Upper lobe of left lung (tissue), 4 donors: ENCODE measurements around the gene VIT.

Experiments used
- EP300 ChIP-seq, 4 donors: sonication (generic); formaldehyde crosslinking; IDR thresholded peaks; one replicate each; pipeline ENCODE4 v1.5.1; 2017; ENCODE audit warnings: antibody characterized with exemption in 4 of 4, control low read depth in 2 of 4
- POLR2A ChIP-seq, 4 donors: fragments of 450-650 bp; IDR thresholded peaks; one replicate each; pipeline ENCODE4 v1.5.1; 2016 to 2017; ENCODE audit warnings: antibody characterized with exemption in 4 of 4, mild to moderate bottlenecking in 2 of 4
- POLR2AphosphoS5 ChIP-seq, 2 donors: sonication (generic); formaldehyde crosslinking; IDR thresholded peaks; one replicate each; pipeline ENCODE4 v1.5.1; 2017; ENCODE audit warnings: antibody characterized with exemption in 2 of 2
- TF ChIP-seq, protein P1 (sequence below), 6 experiments: fragments of 450-650 bp in 4 of 6; fragments of 200-600 bp in 2 of 6; sonication (generic) in 2 of 6; IDR thresholded peaks; one replicate each; pipeline ENCODE4 v1.5.1; 2016 to 2019; ENCODE audit warnings: antibody characterized with exemption in 6 of 6

DNA sequence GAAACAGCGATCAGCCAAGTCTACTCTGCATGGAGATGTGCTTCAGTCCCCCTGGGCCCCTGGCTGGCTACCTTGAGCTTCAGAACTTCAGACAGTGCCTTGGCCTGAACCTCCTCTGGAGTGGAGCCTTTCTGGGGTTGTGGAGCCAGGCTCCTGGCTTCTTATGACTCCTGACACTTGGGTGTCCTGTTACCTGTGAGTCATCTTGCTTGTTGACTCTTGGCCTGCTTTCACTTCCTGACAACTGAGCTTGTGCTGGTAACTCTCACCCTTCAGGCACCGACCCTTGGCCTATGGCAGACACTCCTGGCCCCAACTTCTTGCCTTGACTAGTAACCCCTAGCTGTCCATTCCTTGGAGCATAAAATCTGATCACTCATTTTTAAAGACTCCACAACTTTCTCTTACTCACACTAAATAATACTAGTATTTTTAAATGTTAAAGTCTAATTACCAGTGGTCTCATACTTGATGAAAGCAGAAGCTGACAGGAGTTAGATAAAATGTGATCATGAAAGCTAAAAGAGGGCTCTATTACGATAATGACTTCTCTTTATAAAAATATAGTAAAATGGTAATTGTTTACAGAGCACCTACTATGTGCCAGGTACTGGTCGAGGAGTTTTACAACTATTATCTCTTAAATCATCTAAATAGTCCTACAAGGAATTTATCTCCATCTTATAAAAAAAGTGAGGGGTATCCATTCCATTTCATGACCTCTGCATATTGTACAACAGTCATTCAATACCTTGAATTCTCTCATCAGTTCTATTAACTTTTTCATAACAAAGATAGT, 46.3 kb upstream of the VIT start:
- TF ChIP-seq, protein P1, sequence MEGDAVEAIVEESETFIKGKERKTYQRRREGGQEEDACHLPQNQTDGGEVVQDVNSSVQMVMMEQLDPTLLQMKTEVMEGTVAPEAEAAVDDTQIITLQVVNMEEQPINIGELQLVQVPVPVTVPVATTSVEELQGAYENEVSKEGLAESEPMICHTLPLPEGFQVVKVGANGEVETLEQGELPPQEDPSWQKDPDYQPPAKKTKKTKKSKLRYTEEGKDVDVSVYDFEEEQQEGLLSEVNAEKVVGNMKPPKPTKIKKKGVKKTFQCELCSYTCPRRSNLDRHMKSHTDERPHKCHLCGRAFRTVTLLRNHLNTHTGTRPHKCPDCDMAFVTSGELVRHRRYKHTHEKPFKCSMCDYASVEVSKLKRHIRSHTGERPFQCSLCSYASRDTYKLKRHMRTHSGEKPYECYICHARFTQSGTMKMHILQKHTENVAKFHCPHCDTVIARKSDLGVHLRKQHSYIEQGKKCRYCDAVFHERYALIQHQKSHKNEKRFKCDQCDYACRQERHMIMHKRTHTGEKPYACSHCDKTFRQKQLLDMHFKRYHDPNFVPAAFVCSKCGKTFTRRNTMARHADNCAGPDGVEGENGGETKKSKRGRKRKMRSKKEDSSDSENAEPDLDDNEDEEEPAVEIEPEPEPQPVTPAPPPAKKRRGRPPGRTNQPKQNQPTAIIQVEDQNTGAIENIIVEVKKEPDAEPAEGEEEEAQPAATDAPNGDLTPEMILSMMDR (IDR thresholded peaks at IDR 0.05): no peak
- no peak for TF ChIP-seq POLR2AphosphoS5 (IDR thresholded peaks at IDR 0.05)
- no peak for TF ChIP-seq EP300 (IDR thresholded peaks at IDR 0.05)
- no peak for TF ChIP-seq POLR2A (IDR thresholded peaks at IDR 0.05)
